Fibroblast of lung (primary cell): ENCODE data around the gene C1QBP. TPM values are rescaled to one million over a fixed set of nuclear protein-coding genes. Genes with fewer than 3 reads are reported as not detected.
"Not testable (repeated sequence)": the region's sequence is repeated elsewhere in the genome, so short reads cannot be mapped to it uniquely, and the experiment has no call there.

ENCODE experiments used
- DNase-seq, 2 donors: peaks; one replicate each; pipeline versions ENCODE4 v3.0.0 to v3.0.0-alpha.2; 2010; ENCODE audit warnings: low read depth in 2 of 2
- H2AFZ ChIP-seq: 2 replicates; pipeline ENCODE4 v1.5.1; 2012; ENCODE audit warnings: low read length, control low read depth, inconsistent platforms
- H3K27ac ChIP-seq: 2 replicates; pipeline ENCODE4 v1.5.1; 2011; ENCODE audit warnings: low read length, control low read depth; ENCODE audit not compliant: insufficient read depth
- H3K27me3 ChIP-seq: 2 replicates; pipeline ENCODE4 v1.5.1; 2011; ENCODE audit warnings: mild to moderate bottlenecking, low read length; ENCODE audit not compliant: control insufficient read depth, insufficient read depth
- H3K36me3 ChIP-seq: 2 replicates; pipeline ENCODE4 v1.5.1; 2011; ENCODE audit warnings: low read length; ENCODE audit not compliant: control insufficient read depth, insufficient read depth
- H3K4me1 ChIP-seq: 2 replicates; pipeline ENCODE4 v1.5.1; 2011; ENCODE audit warnings: low read length; ENCODE audit not compliant: control insufficient read depth, insufficient read depth; ENCODE audit errors: extremely low read depth
- H3K4me2 ChIP-seq: 2 replicates; pipeline ENCODE4 v1.5.1; 2011; ENCODE audit warnings: low read length, control low read depth; ENCODE audit not compliant: insufficient read depth; ENCODE audit errors: extremely low read depth
- H3K4me3 ChIP-seq, 4 experiments: fragments of 200-600 bp in 1 of 4; sonication (generic) in 1 of 4; replicated peaks in 1 of 4; 2 replicates each; pipeline ENCODE4 v1.5.1; 2011 to 2016; ENCODE audit warnings: low read length in 4 of 4, low read depth in 3 of 4, mild to moderate bottlenecking in 3 of 4, control low read depth in 2 of 4, inconsistent platforms in 1 of 4, mixed read lengths in 1 of 4; ENCODE audit not compliant: insufficient read depth in 1 of 4; ENCODE audit errors: control extremely low read depth in 1 of 4
- H3K79me2 ChIP-seq: 2 replicates; pipeline ENCODE4 v1.5.1; 2012; ENCODE audit warnings: mild to moderate bottlenecking, low read length, inconsistent platforms; ENCODE audit not compliant: control insufficient read depth, insufficient read depth
- H3K9ac ChIP-seq: 2 replicates; pipeline ENCODE4 v1.5.1; 2011; ENCODE audit warnings: mild to moderate bottlenecking, low read length, control low read depth; ENCODE audit not compliant: insufficient read depth
- H3K9me3 ChIP-seq: 2 replicates; pipeline ENCODE4 v1.5.1; 2012; ENCODE audit warnings: low read depth, low read length; ENCODE audit not compliant: control insufficient read depth, insufficient read depth
- H4K20me1 ChIP-seq: 2 replicates; pipeline ENCODE4 v1.5.1; 2011; ENCODE audit warnings: low read length; ENCODE audit not compliant: control insufficient read depth, insufficient read depth; ENCODE audit errors: extremely low read depth
- CTCF ChIP-seq, 2 donors: IDR thresholded peaks in 1 of 2; conservative IDR thresholded peaks in 1 of 2; 1 replicate in 1 of 2; 2 replicates in 1 of 2; pipeline ENCODE4 v1.5.1; 2011 to 2012; ENCODE audit warnings: low read length in 2 of 2, control low read depth in 1 of 2, inconsistent platforms in 1 of 2, low read depth in 1 of 2, mild to moderate bottlenecking in 1 of 2
- EZH2 ChIP-seq: IDR thresholded peaks from 2 replicates; pipeline ENCODE4 v1.5.1; 2012; ENCODE audit warnings: low read length, control low read depth, mild to moderate bottlenecking; ENCODE audit errors: missing control alignments
- polyA plus RNA-seq, 2 donors: library from polyadenylated mRNA; depleted of rRNA in 1 of 2; stranded (reverse) in 1 of 2; unstranded in 1 of 2; fragments of >200 nt; gene quantifications; 2 replicates each; pipeline ENCODE4 v1.2.1, GENCODE V29; 2011 to 2012; ENCODE audit warnings: missing spikeins in 1 of 2
- total RNA-seq: library from RNA; depleted of rRNA; stranded (reverse); fragments of >200 nt; gene quantifications from 2 replicates; pipeline ENCODE4 v1.2.1, GENCODE V29; 2014

Gene C1QBP
- total and polyA plus RNA-seq, 2 donors (not counting 1 experiment from before 2014, with no cell fraction given), result 144 to 187 TPM

GRCh38 chr17:5434984-5435383 lies 4.0 kb downstream of the C1QBP start:
- Histone ChIP-seq H3K79me2 (peaks cover 37% of the 10 kb centered on the region), H4K20me1 (no peaks in the 10 kb centered on the region), H3K4me2 (no peak overlapping the region), H3K4me1 (peaks cover 7% of the 10 kb centered on the region), H3K4me3 (no peak overlapping the region), H3K9ac (no peak overlapping the region), H2AFZ (no peak overlapping the region), H3K9me3 (no peaks in the 10 kb centered on the region), H3K27me3 (no peaks in the 10 kb centered on the region), H3K27ac (no peak overlapping the region), H3K36me3 (peaks cover 18% of the 10 kb centered on the region)
- peak in 1 of 2 donors; percentile 12 for DNase-seq
- no peak for TF ChIP-seq CTCF (conservative IDR thresholded peaks at IDR 0.05 in 1 of 2, IDR thresholded peaks at IDR 0.05 in 1 of 2; ENCODE audit: low read depth in 1 of 2, low read length in 2 of 2)
- no peak for TF ChIP-seq EZH2

- Histone ChIP-seq H3K9me3 (no peaks in the 10 kb centered on the region), H3K9ac (no peak overlapping the region), H3K4me1 (no peaks in the 10 kb centered on the region), H3K27ac (no peak overlapping the region), H3K36me3 (peaks cover 19% of the 10 kb centered on the region), H3K4me3 (no peak overlapping the region), H4K20me1 (no peaks in the 10 kb centered on the region), H3K27me3 (no peaks in the 10 kb centered on the region), H2AFZ (no peak overlapping the region), H3K79me2 (peaks cover 18% of the 10 kb centered on the region), H3K4me2 (no peak overlapping the region)
- no peak for TF ChIP-seq EZH2
- TF ChIP-seq CTCF (conservative IDR thresholded peaks at IDR 0.05 in 1 of 2, IDR thresholded peaks at IDR 0.05 in 1 of 2; ENCODE audit: low read depth in 1 of 2, low read length in 2 of 2), result no peak
- DNase-seq, result no peak
Measured at GRCh38 chr17:5431949-5432556, 6.9 kb downstream of the C1QBP start.

- H3K4me1 ChIP-seq, H4K20me1 ChIP-seq, H3K9ac ChIP-seq, H3K27ac ChIP-seq, H3K4me3 ChIP-seq, H2AFZ ChIP-seq, DNase-seq, H3K4me2 ChIP-seq, H3K79me2 ChIP-seq, H3K9me3 ChIP-seq, H3K27me3 ChIP-seq: not testable (repeated sequence)
- H3K36me3 ChIP-seq, result peaks cover 19% of the 10 kb centered on the region
Measured at GRCh38 chr17:5431234-5431633, 7.7 kb downstream of the C1QBP start.
